Activated B cell treated with CpG ODN at 0.5 μM for 24 hours (primary cell): Measurements from ENCODE around the gene BAZ2B. TPM values are rescaled to one million over a fixed set of nuclear protein-coding genes. Genes with fewer than 3 reads are reported as not detected.

Experiments used
- ATAC-seq: fragments of 200-7000 bp; cut with Tn5 transposase; one replicate; pipeline ENCODE4 v1.10.0; 2021; ENCODE audit warnings: low read depth, mild to moderate bottlenecking, moderate library complexity
- CTCF ChIA-PET: fragments of 350-600 bp; sonication (Branson Sonifier 250); formaldehyde crosslinking; loops from one replicate; lab custom pipeline; 2021; ENCODE audit warnings: antibody characterized with exemption; lab: Charles Lee
- POLR2A ChIA-PET: fragments of 350-600 bp; sonication (Branson Sonifier 250); formaldehyde crosslinking; loops from one replicate; lab custom pipeline; 2021; ENCODE audit warnings: antibody characterized with exemption; lab: Charles Lee
- DNase-seq: peaks from one replicate; pipeline ENCODE4 v3.0.0; 2022
- H3K27ac Mint-ChIP-seq: one replicate; pipeline ENCODE4 v1.8.0; 2020; ENCODE audit warnings: mixed read lengths
- H3K27me3 Mint-ChIP-seq: one replicate; pipeline ENCODE4 v1.8.0; 2021; ENCODE audit warnings: mixed read lengths
- H3K36me3 Mint-ChIP-seq: one replicate; pipeline ENCODE4 v1.8.0; 2021; ENCODE audit warnings: low read depth, mixed read lengths
- H3K4me1 Mint-ChIP-seq: one replicate; pipeline ENCODE4 v1.8.0; 2021; ENCODE audit warnings: mixed read lengths
- H3K4me3 Mint-ChIP-seq: one replicate; pipeline ENCODE4 v1.8.0; 2020; ENCODE audit warnings: mild to moderate bottlenecking, mixed read lengths
- H3K9me3 Mint-ChIP-seq: one replicate; pipeline ENCODE4 v1.8.0; 2020; ENCODE audit warnings: mixed read lengths
- CTCF ChIP-seq: fragments of 200-600 bp; IDR thresholded peaks from one replicate; pipeline ENCODE4 v1.8.0; 2022; ENCODE audit warnings: antibody characterized with exemption, mild to moderate bottlenecking
- intact Hi-C: fragments of 100-400 bp; cut with micrococcal nuclease; formaldehyde crosslinking; loops from one replicate; pipeline ENCODE4 v1.15.1; 2024
- total RNA-seq: library from RNA; stranded (reverse); gene quantifications from 2 replicates; pipeline ENCODE4 v1.2.3, GENCODE V29; 2022

Gene BAZ2B
- total RNA-seq, 1 donor from 2014 or later = 22.0 TPM

- DNase-seq (no peak), ATAC-seq (no peak)
- H3K27ac Mint-ChIP-seq = no peak overlapping the region
- no peaks in the 10 kb centered on the region for H3K9me3 Mint-ChIP-seq
- H3K36me3 Mint-ChIP-seq = peaks cover 63% of the 10 kb centered on the region
- intact Hi-C loops = no loop called here
- no peak overlapping the region for H3K4me3 Mint-ChIP-seq
- POLR2A ChIA-PET = no interaction called here
- H3K27me3 Mint-ChIP-seq = no peaks in the 10 kb centered on the region
- no peak for TF ChIP-seq CTCF
- H3K4me1 Mint-ChIP-seq = no peaks in the 10 kb centered on the region
- CTCF ChIA-PET = no interaction called here
These were observed 345.5 kb downstream of the BAZ2B start for GRCh38 chr2:159270744-159271379.

Other genes with a start within 250 kb of the BAZ2B start
- 86.7 and 89.5 TPM in 2 replicates for gene MARCHF7, start 96.0 kb upstream of the BAZ2B start, total RNA-seq
- 1.2 and 1.5 TPM in 2 replicates for gene CD302, start 181.7 kb upstream of the BAZ2B start, total RNA-seq